ENCODE measurements around the gene NT5DC1.

DNA sequence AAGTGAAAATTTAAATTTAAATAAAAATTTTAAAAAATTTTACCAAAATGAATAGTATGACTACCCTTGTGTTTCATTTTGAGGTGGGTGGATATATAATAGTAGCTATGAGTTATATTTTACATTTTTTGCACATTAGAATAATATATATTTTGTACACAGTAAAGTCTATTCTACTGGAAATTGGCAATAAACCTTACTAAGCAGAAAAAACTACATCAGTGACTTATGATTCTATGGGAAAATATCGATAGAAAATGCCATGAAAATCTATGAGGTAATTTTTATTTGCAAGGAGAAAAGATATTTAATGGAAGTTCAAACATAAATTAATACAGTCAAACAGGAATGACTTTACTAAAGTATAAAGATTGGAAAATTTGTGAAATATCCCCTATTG lies 156.0 kb downstream of the NT5DC1 start:
- TF ChIP-seq, protein P1, sequence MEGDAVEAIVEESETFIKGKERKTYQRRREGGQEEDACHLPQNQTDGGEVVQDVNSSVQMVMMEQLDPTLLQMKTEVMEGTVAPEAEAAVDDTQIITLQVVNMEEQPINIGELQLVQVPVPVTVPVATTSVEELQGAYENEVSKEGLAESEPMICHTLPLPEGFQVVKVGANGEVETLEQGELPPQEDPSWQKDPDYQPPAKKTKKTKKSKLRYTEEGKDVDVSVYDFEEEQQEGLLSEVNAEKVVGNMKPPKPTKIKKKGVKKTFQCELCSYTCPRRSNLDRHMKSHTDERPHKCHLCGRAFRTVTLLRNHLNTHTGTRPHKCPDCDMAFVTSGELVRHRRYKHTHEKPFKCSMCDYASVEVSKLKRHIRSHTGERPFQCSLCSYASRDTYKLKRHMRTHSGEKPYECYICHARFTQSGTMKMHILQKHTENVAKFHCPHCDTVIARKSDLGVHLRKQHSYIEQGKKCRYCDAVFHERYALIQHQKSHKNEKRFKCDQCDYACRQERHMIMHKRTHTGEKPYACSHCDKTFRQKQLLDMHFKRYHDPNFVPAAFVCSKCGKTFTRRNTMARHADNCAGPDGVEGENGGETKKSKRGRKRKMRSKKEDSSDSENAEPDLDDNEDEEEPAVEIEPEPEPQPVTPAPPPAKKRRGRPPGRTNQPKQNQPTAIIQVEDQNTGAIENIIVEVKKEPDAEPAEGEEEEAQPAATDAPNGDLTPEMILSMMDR (IDR thresholded peaks at IDR 0.05; ENCODE audit: borderline replicate concordance, extremely low read depth, low read length, poor library complexity, severe bottlenecking): no peak
- TF ChIP-seq EZH2 (IDR thresholded peaks at IDR 0.05; ENCODE audit: borderline replicate concordance, low read depth, low read length, severe bottlenecking): no peak
